Lower leg skin (tissue), 4 donors: Measurements from ENCODE around the gene NFX1. TPM values are rescaled to one million over a fixed set of nuclear protein-coding genes. Genes with fewer than 3 reads are reported as not detected.

Experiments
- DNase-seq, 2 donors: peaks; one replicate each; pipeline ENCODE4 v3.0.0-alpha.2; 2019; ENCODE audit warnings: low spot score in 2 of 2
- H3K4me3 ChIP-seq: fragments of 200-600 bp; sonication (generic); 2 replicates; pipeline ENCODE4 v1.5.1; 2017; ENCODE audit warnings: mild to moderate bottlenecking, low read depth; ENCODE audit not compliant: poor library complexity, severe bottlenecking
- POLR2A ChIP-seq, 2 donors: fragments of 450-650 bp; IDR thresholded peaks; one replicate each; pipeline ENCODE4 v1.6.1; 2016 to 2017; ENCODE audit warnings: antibody characterized with exemption in 2 of 2, mild to moderate bottlenecking in 1 of 2, moderate library complexity in 1 of 2
- WGBS, 2 donors: methylation state at CpG; one replicate each; pipeline ENCODE4 v1.1.5; 2018; 5-methylcytosine and 5-hydroxymethylcytosine counted together
- intact Hi-C: fragments of 100-400 bp; cut with DNase I; formaldehyde crosslinking; loops from one replicate; pipeline ENCODE4 v1.15.0; 2023; ENCODE audit warnings: low total_unique reads
- total RNA-seq, 4 donors: library from RNA; depleted of rRNA; stranded (reverse); fragments of >200 nt; gene quantifications; one replicate each; pipeline ENCODE4 v1.1.0, GENCODE V29; 2016
- TF ChIP-seq, protein P1 (sequence below), 3 donors: fragments of 450-650 bp; IDR thresholded peaks; one replicate each; pipeline ENCODE4 v1.5.1; 2016; ENCODE audit warnings: antibody characterized with exemption in 3 of 3, mild to moderate bottlenecking in 3 of 3, moderate library complexity in 2 of 3

NFX1 gene
- total RNA-seq = 10 to 100 TPM; 39.3 to 53.6 (median 47.1) TPM

DNA sequence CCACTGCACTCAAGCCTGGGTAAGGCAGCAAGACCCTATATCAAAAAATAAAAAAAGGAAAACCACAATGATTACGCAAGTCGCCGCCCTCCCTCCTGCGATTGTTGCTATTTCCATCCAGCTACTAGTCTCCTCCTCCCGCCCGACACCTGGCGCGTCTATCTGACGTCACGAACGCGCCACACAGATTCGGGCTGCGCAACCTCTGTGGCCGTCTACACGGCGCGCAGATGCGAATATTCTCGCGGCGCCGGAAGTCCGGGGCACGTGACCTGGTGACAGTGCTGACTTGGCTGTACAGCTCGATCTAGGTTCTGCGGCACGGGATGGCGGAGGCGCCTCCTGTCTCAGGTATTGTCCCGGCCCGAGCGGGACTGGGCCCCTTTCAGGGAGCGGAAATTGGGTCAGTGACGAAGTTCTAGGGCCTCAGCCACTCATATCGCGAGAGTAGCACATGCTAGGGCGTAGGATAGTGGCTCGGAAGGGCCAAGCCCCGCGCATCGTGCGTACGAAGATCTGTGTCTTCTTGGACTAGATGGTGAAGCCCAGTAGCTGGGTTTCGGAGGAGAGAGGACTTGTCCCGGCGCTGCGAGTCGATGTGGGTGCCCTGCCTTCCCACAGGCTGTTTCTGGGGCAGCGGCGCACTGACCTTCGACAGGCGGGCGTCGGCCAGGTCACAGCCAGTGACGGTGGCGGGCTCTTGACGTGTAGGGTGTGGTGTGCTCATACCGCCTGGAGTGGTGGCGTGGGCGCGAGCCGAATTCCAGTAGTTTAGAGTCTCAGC lies at the start of gene NFX1:
Gene NFX1 (plus strand): TSS at position 270 of the 784 bp plus-strand sequence. CDS start 57 bp downstream, at position 327.
- DNase-seq = peak; percentile 98 to 100
- WGBS, 2 donors = 0 to 1% methylated on average over 40 to 56 of the region's 63 CpGs
- intact Hi-C loops = no loop called here
- TF ChIP-seq POLR2A (IDR thresholded peaks at IDR 0.05) = peak in 1 of 2 donors; percentile 42
- TF ChIP-seq, protein P1, sequence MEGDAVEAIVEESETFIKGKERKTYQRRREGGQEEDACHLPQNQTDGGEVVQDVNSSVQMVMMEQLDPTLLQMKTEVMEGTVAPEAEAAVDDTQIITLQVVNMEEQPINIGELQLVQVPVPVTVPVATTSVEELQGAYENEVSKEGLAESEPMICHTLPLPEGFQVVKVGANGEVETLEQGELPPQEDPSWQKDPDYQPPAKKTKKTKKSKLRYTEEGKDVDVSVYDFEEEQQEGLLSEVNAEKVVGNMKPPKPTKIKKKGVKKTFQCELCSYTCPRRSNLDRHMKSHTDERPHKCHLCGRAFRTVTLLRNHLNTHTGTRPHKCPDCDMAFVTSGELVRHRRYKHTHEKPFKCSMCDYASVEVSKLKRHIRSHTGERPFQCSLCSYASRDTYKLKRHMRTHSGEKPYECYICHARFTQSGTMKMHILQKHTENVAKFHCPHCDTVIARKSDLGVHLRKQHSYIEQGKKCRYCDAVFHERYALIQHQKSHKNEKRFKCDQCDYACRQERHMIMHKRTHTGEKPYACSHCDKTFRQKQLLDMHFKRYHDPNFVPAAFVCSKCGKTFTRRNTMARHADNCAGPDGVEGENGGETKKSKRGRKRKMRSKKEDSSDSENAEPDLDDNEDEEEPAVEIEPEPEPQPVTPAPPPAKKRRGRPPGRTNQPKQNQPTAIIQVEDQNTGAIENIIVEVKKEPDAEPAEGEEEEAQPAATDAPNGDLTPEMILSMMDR (IDR thresholded peaks at IDR 0.05) = no peak
- peak within 1 kb of the TSS; percentile 68 for H3K4me3 ChIP-seq

DNA sequence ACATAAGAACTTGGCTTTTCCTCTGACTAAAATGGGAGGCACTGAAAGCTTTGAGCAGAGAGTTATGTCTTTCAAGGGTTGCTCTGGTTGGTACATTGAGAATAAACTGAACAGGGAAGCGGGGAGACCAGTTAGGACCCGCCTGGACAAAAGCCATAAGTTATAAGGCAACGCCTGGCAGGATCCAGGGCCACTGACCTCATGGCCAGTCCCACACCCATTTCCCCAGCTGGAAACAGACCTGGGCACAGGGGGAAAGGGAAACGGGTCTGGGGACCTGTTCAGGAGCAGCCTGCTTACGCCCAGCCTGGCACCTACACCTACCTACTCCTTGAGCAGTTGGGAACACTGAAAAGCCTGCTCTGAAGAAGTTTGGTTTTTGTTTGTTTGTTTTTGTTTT lies 49.0 kb upstream of the NFX1 start:
- DNase-seq = no peak
- no peak overlapping the region for H3K4me3 ChIP-seq
- intact Hi-C loops = no loop called here
- 67 to 77% methylated on average over 5 of the region's 5 CpGs for WGBS, 2 donors
- TF ChIP-seq POLR2A (IDR thresholded peaks at IDR 0.05) = no peak
- TF ChIP-seq, protein P1 (IDR thresholded peaks at IDR 0.05) = no peak

DNA sequence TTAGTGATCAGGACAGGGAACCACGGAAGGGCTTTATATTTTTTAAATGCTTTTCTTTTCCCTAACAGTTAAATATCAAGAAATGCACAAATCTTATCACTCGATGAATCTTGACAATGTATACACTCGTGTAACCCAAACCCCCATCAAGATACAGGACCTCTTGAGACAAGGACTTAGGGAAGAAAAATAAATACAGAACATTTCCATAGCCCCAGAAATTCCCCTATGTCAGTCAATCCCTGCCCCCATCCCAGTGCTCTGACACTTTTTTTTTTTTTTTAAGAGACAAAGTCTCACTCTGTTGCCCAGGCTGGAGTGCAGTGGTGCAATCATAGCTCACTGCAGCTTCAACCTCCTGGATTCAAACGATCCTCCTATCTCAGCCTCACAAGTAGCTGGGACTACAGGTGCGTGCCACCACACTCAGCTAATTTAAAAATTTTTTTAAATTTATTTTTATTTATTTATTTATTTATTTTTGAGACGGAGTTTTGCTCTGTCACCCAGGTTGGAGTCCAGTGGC lies 47.6 kb upstream of the NFX1 start:
- intact Hi-C loops = no loop called here
- no peak for DNase-seq
- no peak overlapping the region for H3K4me3 ChIP-seq
- 84 to 88% methylated on average over 6 of the region's 6 CpGs for WGBS, 2 donors
- TF ChIP-seq, protein P1 (IDR thresholded peaks at IDR 0.05) = no peak
- TF ChIP-seq POLR2A (IDR thresholded peaks at IDR 0.05) = no peak

DNA sequence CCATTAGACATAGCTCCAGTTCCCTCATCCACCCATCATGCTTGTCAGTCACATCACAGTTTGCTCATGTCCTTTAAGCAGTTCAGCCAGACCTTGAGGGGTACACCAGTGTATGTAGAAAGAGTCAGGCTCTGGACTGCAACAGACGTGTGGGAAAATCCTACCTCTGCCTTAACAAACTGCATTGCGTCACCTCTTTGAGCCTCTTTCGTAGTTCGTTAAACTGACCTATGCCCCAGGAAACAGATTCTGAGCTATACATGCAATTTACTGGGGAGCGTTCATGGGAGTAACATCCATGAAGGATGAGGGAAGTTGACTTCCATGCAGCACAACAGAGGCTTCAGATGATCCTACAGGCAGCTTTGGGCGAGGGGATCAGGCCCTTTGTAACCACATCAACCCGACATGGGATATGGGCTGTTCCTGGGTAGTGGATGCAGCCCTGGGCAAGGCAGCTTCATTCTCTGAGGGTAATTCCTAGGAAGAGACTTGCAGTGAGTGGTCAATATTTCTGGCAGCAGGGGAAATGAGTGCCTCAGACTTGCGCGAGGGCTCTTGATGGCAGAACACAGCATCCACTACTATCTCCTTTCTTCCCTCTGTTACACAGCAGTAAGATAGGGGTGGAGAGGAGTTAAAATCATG lies 46.1 kb upstream of the NFX1 start:
- 84 to 86% methylated on average over 9 of the region's 9 CpGs for WGBS, 2 donors
- TF ChIP-seq, protein P1 (IDR thresholded peaks at IDR 0.05) = no peak
- TF ChIP-seq POLR2A (IDR thresholded peaks at IDR 0.05) = no peak
- peak in 1 of 2 donors; percentile 40 for DNase-seq
- intact Hi-C loops = no loop called here
- H3K4me3 ChIP-seq = no peak overlapping the region

DNA sequence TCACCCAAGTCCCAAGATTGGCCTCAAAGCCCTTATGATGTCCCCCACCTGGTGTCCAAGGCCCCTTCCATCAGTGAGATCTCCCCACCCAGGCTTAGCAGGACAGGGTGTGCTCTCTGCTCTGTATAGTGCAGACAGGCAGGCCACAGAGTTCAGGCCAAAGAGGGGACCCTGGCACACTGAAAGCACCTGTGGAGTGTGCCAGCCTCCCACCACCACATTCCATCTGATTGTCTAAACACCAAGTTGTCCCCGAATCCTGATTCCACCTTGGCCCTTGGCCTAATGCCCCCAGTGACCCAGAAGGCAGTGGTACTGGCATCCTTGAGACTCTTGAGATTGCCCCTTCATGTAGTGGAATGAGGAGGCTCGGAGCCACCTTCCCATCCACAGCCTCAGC lies 45.0 kb upstream of the NFX1 start:
- 89 to 90% methylated on average over 2 of the region's 2 CpGs for WGBS, 2 donors

DNA sequence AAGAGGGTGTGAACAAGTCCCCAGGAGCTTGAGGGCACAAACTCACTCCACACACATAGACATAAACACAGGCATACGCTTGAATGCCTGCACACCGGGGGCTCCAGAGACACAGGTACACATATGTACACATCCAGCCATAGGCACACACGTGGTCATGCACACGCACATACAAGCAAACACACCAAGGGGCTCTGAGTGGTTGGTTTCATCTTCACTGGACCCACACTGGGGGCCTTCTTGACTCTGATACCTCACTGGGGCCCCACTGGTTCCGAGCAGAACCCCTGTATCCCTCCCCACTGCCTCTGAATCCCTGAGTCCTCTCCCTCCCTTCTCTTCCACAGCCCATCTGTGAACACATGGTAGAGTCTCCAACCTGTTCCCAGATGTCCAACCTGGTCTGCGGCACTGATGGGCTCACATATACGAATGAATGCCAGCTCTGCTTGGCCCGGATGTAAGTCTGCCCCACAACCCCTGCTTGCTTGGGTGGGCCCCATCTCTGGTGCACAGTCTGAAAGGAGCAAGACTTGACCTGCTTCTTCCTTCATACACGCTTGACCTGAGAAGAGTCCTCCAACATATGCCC lies 44.0 kb upstream of the NFX1 start:
- intact Hi-C loops = no loop called here
- H3K4me3 ChIP-seq = no peak overlapping the region
- WGBS, 2 donors = 89 to 95% methylated on average over 9 of the region's 9 CpGs
- no peak for TF ChIP-seq POLR2A (IDR thresholded peaks at IDR 0.05)
- TF ChIP-seq, protein P1 (IDR thresholded peaks at IDR 0.05) = no peak
- DNase-seq = peak in 1 of 2 donors; percentile 80

More for the DNA sequence above, 45.0 kb upstream of the NFX1 start:
- no peak for TF ChIP-seq POLR2A (IDR thresholded peaks at IDR 0.05)
- DNase-seq = peak in 1 of 2 donors; percentile 77
- intact Hi-C loops = no loop called here
- no peak overlapping the region for H3K4me3 ChIP-seq
